ENCODE data around the gene ZNHIT2. TPM values are rescaled to one million over a fixed set of nuclear protein-coding genes. Genes with fewer than 3 reads are reported as not detected.

The ZNHIT2 gene
- total and polyA plus RNA-seq, 2 of the 13 experiments (the other 11 are each of a cell fraction or from before 2014, with no cell fraction given): 1.1 to 6.5 TPM

- no peak for TF ChIP-seq ZHX2 (IDR thresholded peaks at IDR 0.05; ENCODE audit: low read depth)
- no peak for TF ChIP-seq ZHX2 (CRISPR knock-in tag; IDR thresholded peaks at IDR 0.05; ENCODE audit: borderline replicate concordance)
These were observed 39.4 kb upstream of the ZNHIT2 start (continued) for GRCh38 chr11:65156926-65157325.

DNA sequence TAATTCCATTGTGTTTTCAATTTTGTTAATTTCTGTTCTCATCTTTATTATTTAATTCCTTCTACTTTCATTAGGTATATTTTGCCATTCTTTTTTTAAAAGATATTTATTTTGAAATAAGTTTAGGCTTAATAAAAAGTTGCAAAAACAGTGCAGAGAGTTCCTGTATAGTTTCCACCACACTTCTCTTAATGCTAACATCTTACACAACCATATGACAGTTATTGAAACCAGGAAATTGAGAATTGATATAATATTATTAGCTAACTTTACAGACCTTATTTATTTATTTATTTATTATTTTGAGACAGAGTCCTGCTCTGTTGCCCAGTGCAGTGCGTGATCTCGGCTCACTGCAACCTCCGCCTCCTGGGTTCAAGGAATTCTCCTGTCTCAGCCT is 38.8 kb upstream of the ZNHIT2 start:
- H3K9ac ChIP-seq (ENCODE audit: insufficient read depth, low read depth, low read length): no peak overlapping the region
- ATAC-seq (no peak), DNase-seq (ENCODE audit: low spot score) (no peak), FAIRE-seq (no peak)
- no TSS peak for BruUV-seq (replicated peaks)
- H3K27me3 ChIP-seq (ENCODE audit: control insufficient read depth in 1 of 2, insufficient read depth in 2 of 2, low read length in 2 of 2): no peaks in the 10 kb centered on the region
- H3K4me2 ChIP-seq (ENCODE audit: low read depth, low read length): no peak overlapping the region
- H3K27ac ChIP-seq (ENCODE audit: extremely low read length, insufficient read depth, low read length): no peak overlapping the region
- no peak overlapping the region for H2AFZ ChIP-seq (ENCODE audit: low read length)
- intact Hi-C loops (cut with micrococcal nuclease; ENCODE audit: unreplicated experiment) (no loop called here), in situ Hi-C loops (cut with HindIII; ENCODE audit: extremely low pct_ligation_motif_present, low pct_unique_long_range_greater_than_20kb) (no loop called here)
- WGBS (ENCODE audit: low lambda C conversion rate): 85% methylated on average over 3 of the region's 3 CpGs
- POLR2A ChIA-PET: interaction anchor here (1.8 kb wide), 1 partner anchor 21 kb away, joined by 8 read pairs; no protein-coding TSS in a partner anchor
- peaks cover 22% of the 10 kb centered on the region for H3K4me1 ChIP-seq (ENCODE audit: insufficient read depth, low read length)
- no peaks in the 10 kb centered on the region for H3K9me3 ChIP-seq (ENCODE audit: low read length)
- H3K36me3 ChIP-seq (replicated peaks in 1 of 2; ENCODE audit: control insufficient read depth in 1 of 2, insufficient read depth in 2 of 2, low read length in 2 of 2): no peaks in the 10 kb centered on the region
- no peak overlapping the region for H3K4me3 ChIP-seq (replicated peaks in 1 of 3; ENCODE audit: insufficient read depth in 1 of 3, low read depth in 2 of 3, low read length in 3 of 3)
- no peaks in the 10 kb centered on the region for H3K79me2 ChIP-seq (ENCODE audit: insufficient read depth, low read length)
- no peaks in the 10 kb centered on the region for H4K20me1 ChIP-seq (ENCODE audit: insufficient read depth, low read length)
- CTCF ChIA-PET (ENCODE audit: low intra/inter-chr PET ratio, low total read pairs): no interaction called here
- TF ChIP-seq PCBP2 (optimal IDR thresholded peaks at IDR 0.05; ENCODE audit: low read depth, low read length, poor library complexity, severe bottlenecking) (no peak), NCOA5 (CRISPR knock-in tag; IDR thresholded peaks at IDR 0.05) (no peak)
- TF ChIP-seq, protein P1, sequence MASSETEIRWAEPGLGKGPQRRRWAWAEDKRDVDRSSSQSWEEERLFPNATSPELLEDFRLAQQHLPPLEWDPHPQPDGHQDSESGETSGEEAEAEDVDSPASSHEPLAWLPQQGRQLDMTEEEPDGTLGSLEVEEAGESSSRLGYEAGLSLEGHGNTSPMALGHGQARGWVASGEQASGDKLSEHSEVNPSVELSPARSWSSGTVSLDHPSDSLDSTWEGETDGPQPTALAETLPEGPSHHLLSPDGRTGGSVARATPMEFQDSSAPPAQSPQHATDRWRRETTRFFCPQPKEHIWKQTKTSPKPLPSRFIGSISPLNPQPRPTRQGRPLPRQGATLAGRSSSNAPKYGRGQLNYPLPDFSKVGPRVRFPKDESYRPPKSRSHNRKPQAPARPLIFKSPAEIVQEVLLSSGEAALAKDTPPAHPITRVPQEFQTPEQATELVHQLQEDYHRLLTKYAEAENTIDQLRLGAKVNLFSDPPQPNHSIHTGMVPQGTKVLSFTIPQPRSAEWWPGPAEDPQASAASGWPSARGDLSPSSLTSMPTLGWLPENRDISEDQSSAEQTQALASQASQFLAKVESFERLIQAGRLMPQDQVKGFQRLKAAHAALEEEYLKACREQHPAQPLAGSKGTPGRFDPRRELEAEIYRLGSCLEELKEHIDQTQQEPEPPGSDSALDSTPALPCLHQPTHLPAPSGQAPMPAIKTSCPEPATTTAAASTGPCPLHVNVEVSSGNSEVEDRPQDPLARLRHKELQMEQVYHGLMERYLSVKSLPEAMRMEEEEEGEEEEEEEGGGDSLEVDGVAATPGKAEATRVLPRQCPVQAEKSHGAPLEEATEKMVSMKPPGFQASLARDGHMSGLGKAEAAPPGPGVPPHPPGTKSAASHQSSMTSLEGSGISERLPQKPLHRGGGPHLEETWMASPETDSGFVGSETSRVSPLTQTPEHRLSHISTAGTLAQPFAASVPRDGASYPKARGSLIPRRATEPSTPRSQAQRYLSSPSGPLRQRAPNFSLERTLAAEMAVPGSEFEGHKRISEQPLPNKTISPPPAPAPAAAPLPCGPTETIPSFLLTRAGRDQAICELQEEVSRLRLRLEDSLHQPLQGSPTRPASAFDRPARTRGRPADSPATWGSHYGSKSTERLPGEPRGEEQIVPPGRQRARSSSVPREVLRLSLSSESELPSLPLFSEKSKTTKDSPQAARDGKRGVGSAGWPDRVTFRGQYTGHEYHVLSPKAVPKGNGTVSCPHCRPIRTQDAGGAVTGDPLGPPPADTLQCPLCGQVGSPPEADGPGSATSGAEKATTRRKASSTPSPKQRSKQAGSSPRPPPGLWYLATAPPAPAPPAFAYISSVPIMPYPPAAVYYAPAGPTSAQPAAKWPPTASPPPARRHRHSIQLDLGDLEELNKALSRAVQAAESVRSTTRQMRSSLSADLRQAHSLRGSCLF (CRISPR knock-in tag; IDR thresholded peaks at IDR 0.05; ENCODE audit: borderline replicate concordance): no peak
- TF ChIP-seq, protein P2, sequence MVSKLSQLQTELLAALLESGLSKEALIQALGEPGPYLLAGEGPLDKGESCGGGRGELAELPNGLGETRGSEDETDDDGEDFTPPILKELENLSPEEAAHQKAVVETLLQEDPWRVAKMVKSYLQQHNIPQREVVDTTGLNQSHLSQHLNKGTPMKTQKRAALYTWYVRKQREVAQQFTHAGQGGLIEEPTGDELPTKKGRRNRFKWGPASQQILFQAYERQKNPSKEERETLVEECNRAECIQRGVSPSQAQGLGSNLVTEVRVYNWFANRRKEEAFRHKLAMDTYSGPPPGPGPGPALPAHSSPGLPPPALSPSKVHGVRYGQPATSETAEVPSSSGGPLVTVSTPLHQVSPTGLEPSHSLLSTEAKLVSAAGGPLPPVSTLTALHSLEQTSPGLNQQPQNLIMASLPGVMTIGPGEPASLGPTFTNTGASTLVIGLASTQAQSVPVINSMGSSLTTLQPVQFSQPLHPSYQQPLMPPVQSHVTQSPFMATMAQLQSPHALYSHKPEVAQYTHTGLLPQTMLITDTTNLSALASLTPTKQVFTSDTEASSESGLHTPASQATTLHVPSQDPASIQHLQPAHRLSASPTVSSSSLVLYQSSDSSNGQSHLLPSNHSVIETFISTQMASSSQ (IDR thresholded peaks at IDR 0.05; ENCODE audit: low read depth): no peak
- TF ChIP-seq, protein P2 (CRISPR knock-in tag; IDR thresholded peaks at IDR 0.05; ENCODE audit: borderline replicate concordance): no peak
